HG03066 (cell line): ENCODE measurements around the gene MALL.
"Not testable (repeated sequence)": the region's sequence is repeated elsewhere in the genome, so short reads cannot be mapped to it uniquely, and the experiment has no call there.

Experiments
- ATAC-seq: cut with Tn5 transposase; IDR thresholded peaks from one replicate; pipeline ENCODE4 v1.9.1; 2021; ENCODE audit warnings: low read depth; ENCODE audit not compliant: unreplicated experiment

The MALL gene

DNA sequence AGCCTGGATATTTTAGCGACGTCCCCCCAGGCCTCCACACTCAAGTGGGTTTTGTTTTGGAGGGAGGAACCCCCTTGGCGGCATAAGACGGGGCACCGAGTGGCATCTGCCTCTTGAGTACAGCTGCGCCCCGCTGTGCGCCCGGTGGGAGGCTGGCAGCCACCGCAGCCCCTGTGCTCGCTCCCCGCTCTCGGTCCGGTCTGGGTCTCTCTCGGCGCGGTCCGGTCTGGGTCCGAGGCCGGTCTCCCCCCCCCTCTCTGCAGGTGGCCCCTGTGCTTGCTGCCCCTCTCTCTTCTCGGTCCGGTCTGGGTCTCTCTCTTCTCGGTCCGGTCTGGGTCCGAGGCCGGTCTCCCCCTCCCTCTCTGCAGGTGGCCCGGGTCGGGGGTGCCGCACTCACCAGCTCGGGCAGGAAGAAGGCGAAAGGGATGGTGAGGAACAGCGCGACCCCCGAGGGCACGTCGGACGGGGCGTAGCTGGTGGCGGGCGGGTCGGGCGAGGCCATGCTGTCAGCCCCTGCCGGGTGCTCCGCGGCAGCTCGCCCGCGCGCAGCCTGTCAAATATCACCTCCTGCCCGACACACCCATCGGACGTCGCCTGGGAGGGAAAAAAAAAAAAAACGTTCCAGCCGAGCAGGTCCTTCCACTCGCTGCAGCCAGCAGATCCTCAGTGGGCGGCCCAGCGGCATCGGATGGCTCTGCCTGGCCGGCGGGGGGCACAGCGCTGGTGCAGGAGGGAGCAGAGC lies at the start of gene MALL:
Gene MALL, minus strand, starts transcription at position 532 of the 742 bp plus-strand sequence. Its CDS starts 30 bp downstream, at position 502.
- no peak for ATAC-seq

DNA sequence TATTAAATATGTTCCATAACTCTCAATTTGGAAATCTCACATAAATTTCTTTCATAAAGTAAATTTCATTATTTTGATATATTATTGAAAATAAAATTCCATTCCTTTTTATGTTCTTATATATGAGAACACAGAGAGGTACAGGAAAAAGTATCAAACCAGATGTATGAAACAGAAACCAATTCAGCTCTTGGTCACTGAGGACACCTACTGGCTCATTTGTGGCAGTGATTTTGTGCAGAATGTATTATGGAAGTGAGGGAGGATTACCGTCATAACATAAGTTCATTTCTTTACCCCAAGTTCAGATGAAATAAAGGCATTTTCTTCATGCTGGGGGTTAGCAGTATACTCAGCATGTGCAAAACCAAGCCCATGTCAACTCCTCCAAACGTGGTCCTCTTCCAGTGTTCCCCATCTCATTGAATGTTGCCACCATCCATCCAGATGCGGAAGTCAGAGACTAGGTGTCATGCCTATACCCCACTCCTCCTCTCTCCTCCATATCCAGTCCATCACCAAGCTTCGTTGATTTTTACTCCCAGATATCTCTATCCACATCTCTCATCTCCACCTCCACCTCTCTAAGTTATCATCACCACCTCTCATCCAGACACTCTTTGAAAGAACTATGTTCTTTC lies 41.7 kb upstream of the MALL start:
- no peak for ATAC-seq

GRCh38 chr2:110154828-110155227 lies 39.2 kb upstream of the MALL start:
- not testable (repeated sequence) for ATAC-seq

DNA sequence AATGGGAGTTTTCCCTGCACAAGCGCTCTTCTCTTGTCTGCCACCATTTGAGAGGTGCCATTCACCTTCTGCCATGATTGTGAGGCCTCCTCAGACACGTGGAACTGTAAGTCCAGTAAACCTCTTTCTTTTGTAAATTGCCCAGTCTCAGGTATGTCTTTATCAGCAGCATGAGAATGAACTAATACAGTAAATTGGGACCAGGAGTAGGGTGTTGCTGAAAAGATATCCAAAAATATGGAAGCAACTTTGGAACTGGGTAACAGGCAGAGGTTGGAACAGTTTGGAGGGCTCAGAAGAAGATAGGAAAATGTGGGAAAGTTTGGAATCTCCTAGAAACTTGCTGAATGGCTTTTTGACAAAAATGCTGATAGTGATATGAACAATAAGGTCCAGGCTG lies 38.6 kb upstream of the MALL start:
- not testable (repeated sequence) for ATAC-seq

DNA sequence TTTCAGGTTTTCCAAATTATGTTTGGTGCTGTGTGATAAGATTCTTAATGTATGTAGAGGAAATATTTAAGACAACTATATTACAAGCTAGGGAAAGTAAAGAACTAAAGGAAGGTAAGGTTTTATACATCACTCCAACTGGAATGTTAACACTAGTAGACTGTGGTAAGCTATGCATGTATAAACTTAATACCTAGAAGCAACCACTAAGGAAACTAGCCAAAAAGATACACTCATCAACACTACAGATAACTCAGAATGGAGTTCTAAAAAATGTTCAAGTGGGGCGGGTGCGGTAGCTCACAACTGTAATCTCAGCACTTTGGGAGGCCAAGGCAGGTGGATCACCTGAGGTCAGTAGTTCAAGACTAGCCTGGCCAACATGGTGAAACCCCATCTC lies 37.8 kb upstream of the MALL start:
- ATAC-seq: no peak

DNA sequence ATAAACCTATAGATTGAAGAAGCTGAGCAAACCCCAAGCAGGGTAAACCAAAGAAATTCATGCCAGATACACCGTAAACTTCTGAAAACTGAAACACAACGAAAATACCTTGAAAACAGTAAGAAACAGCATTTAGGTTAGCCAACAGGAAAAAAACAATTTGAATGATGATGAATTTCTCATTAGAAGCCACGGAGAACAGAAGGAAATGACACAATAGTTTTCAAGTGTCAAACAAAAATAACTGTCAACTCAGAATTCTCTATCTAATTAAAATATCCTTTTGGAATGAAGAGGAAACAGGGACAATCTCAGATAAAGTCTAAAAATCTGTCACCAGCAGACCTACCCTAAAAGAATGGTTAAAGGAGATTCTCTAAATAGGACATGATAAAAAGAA lies 37.3 kb upstream of the MALL start:
- no peak for ATAC-seq

DNA sequence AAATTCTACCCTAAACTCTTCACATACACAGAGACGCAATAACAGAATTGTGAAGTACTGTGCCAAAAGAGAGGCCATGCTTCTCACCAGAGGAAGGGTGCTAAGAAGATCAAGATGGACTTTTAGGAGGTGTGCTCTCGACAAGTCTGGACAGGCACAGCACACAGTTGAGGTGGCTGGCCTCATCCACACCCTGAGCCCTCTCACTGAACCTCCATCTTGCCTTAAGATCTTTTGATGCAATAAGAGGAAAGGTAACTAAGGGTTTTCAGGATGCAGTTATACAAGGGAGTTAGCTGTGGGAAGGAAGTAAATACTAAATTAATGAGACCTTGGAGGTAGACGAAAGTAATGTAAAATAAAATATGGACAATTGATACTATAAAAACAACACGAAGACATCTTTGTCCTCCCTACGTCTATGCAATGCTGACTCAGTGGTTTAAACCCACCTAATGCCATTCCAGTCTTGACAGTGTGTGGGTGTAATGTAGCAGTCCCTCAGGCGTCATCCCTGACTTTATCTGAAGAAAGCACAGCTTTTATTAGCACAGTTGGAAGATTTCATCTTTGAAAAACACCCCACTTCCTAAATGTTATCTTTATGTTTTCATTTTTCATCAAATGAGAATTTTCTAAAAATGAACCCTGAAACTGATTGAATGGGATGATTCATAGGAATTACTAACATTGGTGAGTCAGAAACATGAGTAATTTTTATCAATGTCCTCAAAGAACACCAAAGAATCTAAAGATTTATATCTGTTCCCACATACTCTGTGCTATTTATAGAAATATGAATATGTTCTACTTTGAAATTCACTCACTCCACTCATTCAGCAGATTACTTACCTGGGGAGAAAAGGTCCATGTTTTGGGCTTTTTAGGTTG lies 34.0 kb upstream of the MALL start:
- ATAC-seq: no peak

DNA sequence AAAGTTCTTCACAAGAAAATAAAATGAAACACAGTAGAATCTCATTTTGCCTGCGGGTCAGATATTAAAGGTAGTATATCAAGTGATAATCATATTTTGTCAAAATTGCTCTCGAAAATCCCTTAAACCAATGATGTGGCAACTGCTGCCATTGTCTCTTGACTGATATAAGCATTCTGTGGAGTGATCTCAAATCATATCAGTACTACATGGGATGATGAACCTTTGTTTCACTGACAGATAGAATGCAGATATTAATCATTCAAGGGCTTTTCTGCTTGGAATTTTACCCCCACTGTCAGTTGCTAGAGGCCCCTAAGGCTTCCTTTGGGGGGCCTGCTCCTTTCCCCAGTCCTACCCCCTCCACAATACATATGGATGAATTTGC lies 31.3 kb upstream of the MALL start:
- no peak for ATAC-seq

- ATAC-seq: no peak
Observed at GRCh38 chr2:110146183-110146944, 30.7 kb upstream of the MALL start.

DNA sequence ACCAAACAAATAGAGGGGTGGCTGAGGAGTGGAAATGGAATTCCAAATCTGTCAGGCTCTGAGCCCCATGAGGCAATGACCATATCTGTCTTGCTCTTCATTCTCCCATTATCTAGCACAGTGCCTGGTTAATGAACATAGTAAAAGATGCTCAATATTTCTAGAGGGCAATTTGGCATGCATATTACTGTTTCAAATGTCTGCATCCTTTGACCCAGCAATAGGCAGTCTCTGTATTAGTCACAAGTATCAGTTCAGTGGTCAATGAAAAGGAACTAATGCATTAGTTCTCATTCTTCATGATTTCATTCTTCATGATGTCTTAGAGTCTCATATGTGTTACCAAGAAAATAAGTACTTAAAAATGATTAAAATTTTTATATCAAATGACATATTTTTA lies 28.4 kb upstream of the MALL start:
- no peak for ATAC-seq

DNA sequence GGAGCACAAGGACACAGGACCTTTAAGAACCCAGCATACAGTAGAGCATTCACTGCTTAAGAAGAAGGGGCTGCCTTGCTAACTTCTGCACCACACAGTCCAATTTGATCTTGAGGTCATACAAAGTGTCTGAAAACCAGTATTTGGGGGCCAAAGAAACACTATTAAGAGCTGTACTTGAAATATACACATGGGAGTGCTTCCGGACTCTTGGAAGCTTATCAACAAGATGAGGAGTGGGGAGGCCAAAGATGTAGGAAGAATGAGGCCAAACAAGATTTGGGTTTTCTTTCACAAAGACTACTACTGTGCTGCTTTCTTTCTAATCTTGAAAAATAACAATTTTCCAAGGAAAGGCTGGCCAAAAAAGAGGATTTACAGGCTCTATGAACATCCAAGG lies 24.8 kb upstream of the MALL start:
- ATAC-seq: no peak

DNA sequence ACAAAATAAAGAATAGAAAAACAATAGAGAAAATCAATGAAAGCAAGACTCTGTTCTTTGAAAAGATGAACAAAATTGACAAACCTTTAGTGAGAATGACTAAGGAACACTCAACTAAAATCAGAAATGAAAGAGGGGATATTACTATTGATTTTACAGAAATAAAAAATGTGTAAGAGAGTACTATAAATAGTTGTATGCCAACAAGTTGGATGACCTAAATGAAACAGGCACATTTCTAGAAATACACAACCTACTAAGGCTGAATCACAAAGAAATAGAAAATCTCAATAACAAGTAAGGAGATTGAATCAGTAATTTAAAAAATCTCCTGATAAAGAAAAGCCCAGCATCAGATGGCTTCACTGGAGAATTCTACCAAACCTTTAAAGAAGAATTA lies 18.4 kb upstream of the MALL start:
- no peak for ATAC-seq

- no peak for ATAC-seq
Observed at GRCh38 chr2:110131166-110131565, 15.5 kb upstream of the MALL start.

DNA sequence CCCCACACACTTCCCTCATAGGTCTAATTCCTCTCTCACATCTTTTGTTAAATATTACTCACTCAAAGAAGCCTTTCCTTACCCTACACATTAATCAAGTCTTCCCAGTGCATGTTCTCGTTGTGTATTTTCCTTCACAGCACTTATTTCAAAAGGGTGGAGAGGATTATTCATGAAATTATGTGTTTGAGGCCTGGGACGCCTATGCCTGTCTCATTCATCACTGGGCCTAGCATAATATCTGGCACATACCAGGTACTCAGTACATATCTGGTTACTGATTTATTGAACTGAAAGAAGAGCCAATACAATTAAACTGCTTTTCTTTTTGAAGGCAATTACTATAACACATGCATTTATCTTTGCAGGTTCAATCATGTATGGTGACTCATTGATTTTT lies 15.1 kb upstream of the MALL start:
- no peak for ATAC-seq

GRCh38 chr2:110126906-110127305 lies 11.3 kb upstream of the MALL start:
- no peak for ATAC-seq

DNA sequence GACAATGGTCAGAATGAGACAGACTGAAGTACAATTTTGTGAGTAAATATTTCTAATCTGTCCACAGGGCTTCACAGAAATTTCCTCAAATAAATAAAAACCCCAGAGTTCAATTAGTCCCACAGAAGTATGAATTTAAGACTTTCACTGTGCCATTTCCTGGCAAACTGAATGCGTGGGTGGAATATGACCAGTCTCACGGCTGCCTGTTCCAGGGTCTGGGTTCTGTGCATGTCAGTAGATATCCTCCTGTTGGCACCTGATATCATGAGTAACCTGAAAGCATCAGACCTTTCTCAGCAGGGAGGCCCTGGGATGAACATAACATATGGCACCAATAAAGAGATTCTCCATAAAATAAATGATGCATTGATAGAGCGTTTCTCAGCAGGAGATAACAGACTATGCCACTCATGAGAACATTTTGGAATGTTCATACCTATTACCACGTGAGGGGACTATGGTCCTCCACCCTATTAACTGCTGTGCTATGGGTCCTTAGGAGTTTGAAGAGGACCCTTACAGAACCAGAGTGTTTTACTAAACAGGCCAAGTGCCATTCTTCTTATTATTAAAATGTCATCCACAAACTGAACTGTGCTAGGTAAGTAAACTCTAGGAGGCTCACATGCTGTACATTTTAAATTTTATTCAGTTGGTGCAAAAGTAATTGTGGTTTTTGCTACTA lies 10.6 kb upstream of the MALL start:
- no peak for ATAC-seq

GRCh38 chr2:110124939-110125691 lies 9.5 kb upstream of the MALL start:
- ATAC-seq: no peak

GRCh38 chr2:110124038-110124825 lies 8.6 kb upstream of the MALL start:
- ATAC-seq: no peak

DNA sequence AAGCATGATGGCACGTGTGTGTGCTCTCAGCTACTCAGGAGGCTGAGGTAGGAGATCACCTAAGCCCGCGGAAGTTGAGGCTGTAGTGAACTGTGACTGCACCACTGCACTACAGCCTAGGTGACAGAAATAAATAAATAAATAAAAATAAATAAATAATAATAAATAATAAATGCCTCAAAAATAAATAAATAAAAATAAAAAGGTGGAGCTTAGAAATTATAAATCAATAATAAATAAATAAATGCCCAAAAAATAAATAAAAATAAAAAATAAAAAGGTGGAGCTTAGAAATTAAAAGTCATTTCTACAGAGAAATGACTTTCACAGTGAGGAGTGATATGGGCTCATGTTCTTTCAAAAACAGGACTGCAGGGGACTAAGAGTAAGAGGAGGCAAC lies 6.0 kb upstream of the MALL start:
- no peak for ATAC-seq
